Measurements from ENCODE around the gene ID2.
A peak's percentile ranks its signal among the peaks of the same experiment; 100 is the strongest.

ID2 gene

GRCh38 chr2:8678731-8679566 lies 2.9 kb upstream of the ID2 start:
- Histone ChIP-seq H3K4me1 (ENCODE audit: low read depth, poor library complexity, severe bottlenecking) (peaks cover 33% of the 10 kb centered on the region), H3K27me3 (ENCODE audit: insufficient read depth, low read depth) (no peaks in the 10 kb centered on the region), H3K27ac (no peak overlapping the region), H3K79me2 (ENCODE audit: insufficient read depth, low read depth) (peaks cover 17% of the 10 kb centered on the region; the same call in 1 of the 2 replicates), H3K9ac (peak overlapping the region; percentile 41; the same call in 1 of the 2 replicates), H3K36me3 (ENCODE audit: insufficient read depth) (no peaks in the 10 kb centered on the region), H2AFZ (ENCODE audit: low read depth) (peak overlapping the region; percentile 57), H3K4me2 (peak overlapping the region; percentile 68), H3K4me3 (IDR thresholded peaks at IDR 0.05; ENCODE audit: insufficient read depth, low read depth, low read length) (no peak overlapping the region), H4K20me1 (ENCODE audit: insufficient read depth) (no peaks in the 10 kb centered on the region)
- no peak for TF ChIP-seq CTCF (conservative IDR thresholded peaks at IDR 0.05; ENCODE audit: low read depth, low read length)

DNA sequence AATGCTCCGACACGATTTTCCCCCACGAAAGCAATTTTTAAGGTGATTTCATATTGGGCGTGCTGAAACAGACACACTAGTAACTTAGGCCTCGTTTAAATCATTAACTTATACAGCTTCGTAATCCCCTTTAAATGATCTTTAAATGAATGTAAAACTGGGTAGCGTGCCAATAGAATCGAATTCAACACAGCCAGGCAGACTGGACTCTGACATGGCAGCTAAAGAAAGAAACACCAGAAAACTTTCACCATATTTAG lies 2.4 kb upstream of the ID2 start:
- H3K27me3 ChIP-seq (ENCODE audit: insufficient read depth, low read depth), result no peaks in the 10 kb centered on the region
- peak overlapping the region; percentile 57; the same call in 1 of the 2 replicates for H2AFZ ChIP-seq (ENCODE audit: low read depth)
- H3K4me3 ChIP-seq (IDR thresholded peaks at IDR 0.05; ENCODE audit: insufficient read depth, low read depth, low read length), result no peak overlapping the region
- no peak for TF ChIP-seq CTCF (conservative IDR thresholded peaks at IDR 0.05; ENCODE audit: low read depth, low read length)
- H3K79me2 ChIP-seq (ENCODE audit: insufficient read depth, low read depth), result peaks cover 17% of the 10 kb centered on the region; the same call in 1 of the 2 replicates
- H3K4me1 ChIP-seq (ENCODE audit: low read depth, poor library complexity, severe bottlenecking), result peaks cover 35% of the 10 kb centered on the region
- H3K9ac ChIP-seq, result peak overlapping the region; percentile 41; the same call in 1 of the 2 replicates
- no peaks in the 10 kb centered on the region for H4K20me1 ChIP-seq (ENCODE audit: insufficient read depth)
- H3K27ac ChIP-seq, result no peak overlapping the region
- H3K36me3 ChIP-seq (ENCODE audit: insufficient read depth), result no peaks in the 10 kb centered on the region
- peak overlapping the region; percentile 68 for H3K4me2 ChIP-seq

GRCh38 chr2:8679827-8680731 lies 1.8 kb upstream of the ID2 start:
- Histone ChIP-seq H3K4me3 (IDR thresholded peaks at IDR 0.05; ENCODE audit: insufficient read depth, low read depth, low read length) (no peak overlapping the region), H3K36me3 (ENCODE audit: insufficient read depth) (no peaks in the 10 kb centered on the region), H3K79me2 (ENCODE audit: insufficient read depth, low read depth) (peaks cover 17% of the 10 kb centered on the region; the same call in 1 of the 2 replicates), H3K4me2 (peak overlapping the region; percentile 68), H3K27me3 (ENCODE audit: insufficient read depth, low read depth) (no peaks in the 10 kb centered on the region), H4K20me1 (ENCODE audit: insufficient read depth) (no peaks in the 10 kb centered on the region), H3K4me1 (ENCODE audit: low read depth, poor library complexity, severe bottlenecking) (peaks cover 39% of the 10 kb centered on the region), H3K9ac (no peak overlapping the region), H2AFZ (ENCODE audit: low read depth) (no peak overlapping the region), H3K27ac (peak overlapping the region; percentile 32)
- TF ChIP-seq CTCF (conservative IDR thresholded peaks at IDR 0.05; ENCODE audit: low read depth, low read length), result no peak

- Histone ChIP-seq H3K9ac (no peak overlapping the region; the same call in 1 of the 2 replicates), H3K36me3 (ENCODE audit: insufficient read depth) (no peaks in the 10 kb centered on the region), H3K27me3 (ENCODE audit: insufficient read depth, low read depth) (no peaks in the 10 kb centered on the region), H3K4me2 (peak overlapping the region; percentile 55), H3K4me3 (IDR thresholded peaks at IDR 0.05; ENCODE audit: insufficient read depth, low read depth, low read length) (no peak overlapping the region), H4K20me1 (ENCODE audit: insufficient read depth) (no peaks in the 10 kb centered on the region), H3K4me1 (ENCODE audit: low read depth, poor library complexity, severe bottlenecking) (peaks cover 42% of the 10 kb centered on the region), H2AFZ (ENCODE audit: low read depth) (peak overlapping the region; percentile 62; the same call in 1 of the 2 replicates), H3K27ac (peak overlapping the region; percentile 32), H3K79me2 (ENCODE audit: insufficient read depth, low read depth) (peaks cover 17% of the 10 kb centered on the region; the same call in 1 of the 2 replicates)
- TF ChIP-seq CTCF (conservative IDR thresholded peaks at IDR 0.05; ENCODE audit: low read depth, low read length), result no peak
Observed at GRCh38 chr2:8680822-8681760, 765 bp upstream of the ID2 start.
